EL (cell line): ENCODE results near the gene SVBP.
"Not testable (repeated sequence)": the region's sequence is repeated elsewhere in the genome, so short reads cannot be mapped to it uniquely, and the experiment has no call there.

Experiments
- DNase-seq: peaks from one replicate; pipeline ENCODE4 v3.0.0-alpha.2; 2016

SVBP gene

DNA sequence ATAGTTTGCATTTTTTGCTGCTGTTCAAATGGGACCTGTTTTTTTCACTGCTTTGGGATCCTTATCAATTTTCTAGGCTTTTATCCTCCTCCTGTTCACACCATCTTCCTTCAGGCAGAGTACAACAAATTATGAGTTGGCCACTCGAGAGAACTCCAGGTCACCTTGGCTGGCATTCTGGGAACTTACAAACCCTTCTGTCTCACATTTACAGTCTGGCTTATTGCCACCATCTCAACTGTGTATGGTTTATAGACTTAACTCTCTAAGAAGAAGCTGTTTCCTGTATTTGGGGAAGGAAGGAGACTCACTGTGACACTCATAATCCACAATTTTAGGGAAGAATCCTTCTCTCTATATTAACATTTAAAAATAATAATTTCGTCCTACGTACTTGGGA is 23.8 kb upstream of the SVBP start:
- no peak for DNase-seq

DNA sequence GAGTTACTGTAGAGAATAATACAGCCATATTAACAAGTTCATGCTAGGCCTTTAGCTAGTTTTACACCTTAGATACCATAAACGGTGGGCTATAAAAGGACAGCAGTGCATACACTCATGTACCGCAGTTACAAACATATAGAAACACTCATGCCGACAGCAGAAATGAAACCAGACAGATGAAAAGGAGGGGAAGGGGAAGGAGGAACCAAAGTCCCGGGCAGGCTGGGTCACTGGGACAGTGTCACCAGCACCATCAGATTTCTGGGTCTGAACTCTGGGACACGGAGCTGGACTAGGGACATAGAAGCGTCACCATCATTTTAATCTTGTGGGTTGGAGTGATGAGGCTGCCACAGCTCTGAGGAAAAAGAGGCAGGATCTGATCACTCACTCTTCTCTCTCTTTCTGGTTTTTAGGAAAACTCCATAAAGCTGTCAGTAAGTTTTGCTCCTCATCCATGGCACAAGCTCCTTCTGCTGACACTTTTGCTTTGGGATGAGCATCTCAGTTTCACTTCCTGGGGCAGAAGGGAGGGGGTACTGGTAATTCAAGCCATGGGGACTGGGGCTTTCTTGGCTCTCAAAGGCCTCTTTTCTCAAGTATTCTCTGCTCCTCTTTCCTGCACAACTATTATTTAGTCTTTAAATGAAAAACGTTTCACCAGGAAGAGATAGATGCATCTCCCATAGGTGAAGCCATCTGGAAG is 21.4 kb upstream of the SVBP start:
- DNase-seq = no peak

DNA sequence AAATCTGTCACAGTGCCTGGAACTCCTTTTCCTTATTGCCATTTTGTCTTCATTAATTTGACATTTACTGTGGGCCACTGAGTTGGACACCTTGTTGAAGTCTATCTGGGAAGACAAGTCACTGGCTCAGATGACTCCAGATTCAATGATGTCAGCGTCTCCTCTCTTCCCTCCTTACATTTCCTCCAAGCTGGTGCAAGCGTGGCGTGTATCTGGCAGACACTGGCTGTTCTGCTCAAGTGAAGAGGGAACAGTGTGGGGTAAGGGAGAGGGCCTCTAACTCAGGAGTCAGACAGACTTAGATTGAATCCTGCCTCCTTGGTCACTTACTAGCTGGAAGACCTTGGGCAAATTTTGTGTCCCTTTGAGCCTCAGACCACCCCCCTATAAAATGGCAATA is 20.5 kb upstream of the SVBP start:
- DNase-seq = no peak

DNA sequence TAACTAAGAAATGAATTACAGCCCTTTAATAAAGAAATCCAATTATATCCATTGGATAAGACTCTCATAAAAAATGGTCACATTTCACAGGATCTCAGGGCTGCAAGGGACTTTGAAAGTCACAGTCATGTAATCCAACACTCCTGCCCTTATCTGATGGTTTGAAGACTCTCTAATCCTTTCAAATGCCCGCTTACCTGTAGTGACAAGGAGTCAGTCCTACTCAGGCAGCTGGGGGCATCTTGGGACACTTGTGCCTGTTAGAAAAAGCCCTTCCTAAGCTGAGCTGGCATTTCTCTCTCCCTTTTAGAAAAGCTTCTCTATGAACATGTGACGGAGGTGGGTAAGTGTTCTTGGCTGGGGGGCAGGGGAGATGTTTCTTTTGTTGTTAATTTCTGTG is 18.2 kb upstream of the SVBP start:
- DNase-seq = no peak

DNA sequence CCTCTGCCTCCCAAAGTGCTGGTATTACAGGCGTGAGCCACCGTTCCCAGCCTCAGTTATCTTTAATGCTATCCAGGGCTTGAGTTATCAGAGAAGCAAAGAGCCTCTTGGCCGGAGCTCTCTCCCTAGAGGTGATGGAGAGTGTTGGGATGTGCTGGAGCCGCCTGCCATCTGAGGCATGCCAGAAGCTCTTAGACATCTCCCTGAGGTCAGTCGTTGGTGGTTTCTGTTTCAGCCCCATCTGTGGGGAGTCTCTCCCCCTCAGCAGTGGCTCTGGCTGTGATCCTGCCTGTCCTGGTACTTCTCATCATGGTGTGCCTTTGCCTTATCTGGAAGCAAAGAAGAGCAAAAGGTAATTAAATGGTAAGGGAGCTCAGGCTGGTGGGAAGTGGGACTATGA is 17.6 kb upstream of the SVBP start:
- no peak for DNase-seq

DNA sequence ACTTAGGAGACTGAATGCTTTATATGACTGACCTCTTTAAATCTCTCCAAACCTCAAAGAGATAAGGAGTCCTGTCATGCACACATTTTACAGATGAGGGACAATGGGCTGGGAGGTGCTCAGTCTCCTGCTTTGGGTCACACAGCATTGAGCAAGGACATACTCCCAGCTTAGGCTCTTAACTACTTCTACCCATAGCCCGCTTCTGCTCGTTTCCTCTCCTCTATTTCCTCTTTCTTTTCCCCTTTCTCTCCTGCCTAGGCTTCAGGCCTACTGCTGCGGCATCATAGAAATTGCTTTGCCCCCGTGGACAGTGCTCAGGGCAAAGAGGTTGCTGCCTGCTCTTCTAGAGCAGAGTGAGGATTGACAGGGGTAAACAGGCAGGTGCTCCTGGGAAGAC is 16.8 kb upstream of the SVBP start:
- DNase-seq = no peak

DNA sequence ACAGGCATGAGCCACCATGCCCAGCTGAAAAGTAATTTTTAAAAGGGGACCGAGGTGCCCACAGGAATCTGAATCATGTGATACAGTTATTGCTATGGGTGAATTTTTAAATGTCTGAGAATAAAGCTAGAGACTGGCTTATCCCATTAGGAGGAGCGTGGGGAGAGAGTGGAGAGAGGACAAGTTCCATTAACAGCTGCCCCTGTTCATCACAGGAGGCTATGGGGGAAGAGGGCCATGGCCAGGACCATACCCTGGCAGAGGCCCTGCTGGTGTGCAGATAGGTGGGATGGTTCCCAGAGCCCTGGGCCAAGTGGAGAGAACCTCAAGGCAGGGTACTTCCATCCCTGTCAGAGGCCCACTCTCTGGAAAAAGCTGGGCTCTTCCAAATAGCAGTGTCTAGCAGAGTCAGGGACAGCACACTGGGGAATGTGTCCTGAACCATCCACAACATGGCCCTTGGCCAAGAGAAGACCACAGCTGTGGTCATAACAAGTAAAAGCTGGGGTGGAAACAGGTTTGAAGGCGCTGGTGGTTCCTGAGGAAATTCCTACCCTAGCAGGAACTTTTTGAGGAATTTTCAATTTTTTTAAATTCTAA is 15.5 kb upstream of the SVBP start:
- no peak for DNase-seq

DNA sequence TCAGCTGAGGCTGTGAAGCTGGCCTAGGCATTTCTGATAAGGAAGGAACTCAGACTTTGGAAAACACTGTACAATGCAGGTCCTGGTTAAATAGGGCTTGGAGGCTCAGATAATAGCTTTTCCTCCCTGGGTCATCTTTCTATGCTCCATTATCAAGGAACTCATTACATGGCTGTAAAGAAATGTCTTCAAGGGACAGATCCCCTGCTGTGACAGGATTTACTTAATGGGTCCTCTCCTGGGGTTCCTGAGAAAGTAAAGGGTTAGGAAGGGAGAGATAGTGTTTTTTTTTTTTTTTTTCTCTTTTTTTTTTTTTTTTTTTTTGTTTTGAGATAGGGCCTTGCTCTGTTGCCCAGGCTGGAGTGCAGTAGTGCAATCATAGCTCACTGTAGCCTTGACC is 14.1 kb upstream of the SVBP start:
- DNase-seq = no peak

DNA sequence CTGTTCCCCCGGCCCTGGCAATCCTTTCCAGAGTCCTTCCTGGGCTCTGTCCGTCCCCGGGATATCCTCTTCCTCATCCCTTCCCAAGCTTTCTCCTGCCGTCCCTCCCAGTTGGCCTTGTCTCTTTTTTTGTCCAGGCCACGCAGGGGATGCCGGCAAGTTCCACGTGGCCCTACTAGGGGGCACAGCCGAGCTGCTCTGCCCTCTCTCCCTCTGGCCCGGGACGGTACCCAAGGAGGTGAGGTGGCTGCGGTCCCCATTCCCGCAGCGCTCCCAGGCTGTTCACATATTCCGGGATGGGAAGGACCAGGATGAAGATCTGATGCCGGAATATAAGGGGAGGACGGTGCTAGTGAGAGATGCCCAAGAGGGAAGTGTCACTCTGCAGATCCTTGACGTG is 13.4 kb upstream of the SVBP start:
- no peak for DNase-seq

DNA sequence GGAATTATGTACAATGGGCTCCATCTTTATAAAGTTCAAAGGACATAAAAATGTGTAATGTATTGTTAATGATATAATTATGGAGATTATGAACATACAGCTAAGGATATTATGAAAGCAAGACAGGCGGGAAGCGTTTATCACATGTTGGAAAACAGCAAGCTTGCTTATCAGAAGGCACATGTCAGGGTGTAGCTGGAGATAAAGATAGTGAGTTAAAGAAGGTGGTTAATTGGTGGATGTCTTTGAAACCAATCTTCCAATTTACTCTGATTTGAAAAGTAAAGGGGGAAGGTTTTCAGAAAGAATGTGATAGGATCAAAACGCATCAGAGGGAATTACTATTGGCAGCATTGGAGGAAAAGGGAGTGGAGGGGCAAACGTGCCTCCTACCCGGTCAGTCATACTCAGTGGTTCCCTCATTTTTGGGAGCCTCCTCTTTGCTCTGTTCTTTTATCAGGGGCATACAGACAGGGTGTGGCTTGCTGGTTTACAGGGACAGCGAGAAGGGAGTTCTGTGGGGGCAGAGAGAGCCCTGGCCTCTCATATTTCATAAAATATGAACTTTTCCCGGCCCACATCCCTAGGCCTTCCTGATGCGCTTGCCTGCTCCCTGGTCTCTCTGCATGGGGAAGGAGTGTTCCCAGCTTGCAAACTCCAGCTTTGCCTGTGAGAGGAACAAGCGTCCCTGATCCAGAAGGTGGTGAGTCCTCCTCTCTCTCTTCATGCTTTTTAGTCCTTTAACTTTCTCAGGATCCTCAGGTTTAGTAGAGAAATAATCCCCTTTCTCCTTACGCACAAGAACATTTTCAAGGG is 8.0 kb upstream of the SVBP start:
- DNase-seq = no peak

DNA sequence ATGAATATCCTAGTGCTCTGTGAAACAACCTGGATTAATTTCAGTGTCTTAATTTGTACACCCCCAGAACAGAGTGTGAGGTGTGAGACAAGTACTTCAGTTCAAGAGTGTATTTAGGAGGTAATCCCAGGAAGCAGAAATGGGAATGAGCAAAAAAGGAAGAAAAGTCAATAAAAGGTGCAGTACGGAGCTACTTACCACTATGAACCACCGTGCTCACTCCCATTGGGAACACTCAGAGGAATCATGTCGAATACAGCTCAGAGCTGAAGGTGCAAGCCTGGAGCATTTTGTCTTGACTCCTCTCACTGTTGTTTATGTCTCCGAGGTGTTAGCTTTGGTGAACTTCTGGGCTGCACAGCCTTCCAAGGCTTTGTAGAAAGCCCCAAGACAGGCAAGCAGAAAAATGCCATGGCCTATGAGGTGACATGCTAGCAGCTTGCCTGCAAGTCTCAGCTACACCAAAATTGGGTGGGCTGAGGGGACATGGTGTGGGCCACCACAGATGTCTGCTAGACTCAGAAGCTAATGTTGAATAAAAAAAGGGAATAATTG is 7.4 kb upstream of the SVBP start:
- no peak for DNase-seq

DNA sequence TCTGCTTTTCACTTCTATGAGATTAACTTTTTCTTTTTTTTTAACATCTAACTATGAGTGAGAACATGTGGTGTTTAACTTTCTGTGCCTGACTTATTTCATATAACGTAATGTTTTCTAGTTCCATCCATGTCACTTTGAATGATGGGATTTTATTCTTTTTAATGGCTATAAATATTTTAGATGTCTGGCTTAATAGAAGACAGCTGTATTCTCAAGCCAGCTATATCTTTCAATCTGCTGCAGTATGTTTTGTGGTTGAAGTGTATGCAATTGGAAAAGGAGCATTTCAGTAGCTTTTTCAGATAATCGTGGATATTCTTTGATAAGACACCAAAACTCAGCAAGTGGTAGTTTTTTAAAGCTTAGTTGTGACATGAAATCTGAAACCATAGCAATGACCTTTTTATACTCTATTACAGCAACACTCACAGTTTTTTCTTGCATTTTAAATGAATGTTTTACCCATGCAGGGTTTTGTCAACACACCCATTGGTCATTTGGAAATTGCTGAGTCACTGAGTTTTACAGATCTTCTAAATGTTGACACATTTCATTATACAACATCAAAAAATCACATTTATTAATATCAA is 5.7 kb upstream of the SVBP start:
- no peak for DNase-seq

DNA sequence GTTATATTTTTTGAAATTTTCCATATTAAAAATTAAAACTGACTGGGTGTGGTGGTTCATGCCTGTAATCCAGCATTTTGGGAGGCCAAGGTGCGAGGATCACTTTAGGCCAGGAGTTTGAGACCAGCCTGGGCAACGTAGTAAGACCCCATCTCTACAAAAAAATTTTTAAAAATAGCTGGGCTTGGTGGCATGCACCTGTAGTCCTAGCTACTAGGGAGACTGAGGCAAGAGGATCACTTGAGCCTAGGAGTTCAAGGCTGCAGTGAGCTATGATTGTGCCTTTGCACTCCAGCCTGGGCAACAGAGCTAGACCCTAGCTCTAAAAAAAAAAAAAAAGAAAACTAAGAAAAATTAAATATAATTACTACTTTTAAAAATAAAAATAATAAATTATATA is 4.5 kb upstream of the SVBP start:
- no peak for DNase-seq

DNA sequence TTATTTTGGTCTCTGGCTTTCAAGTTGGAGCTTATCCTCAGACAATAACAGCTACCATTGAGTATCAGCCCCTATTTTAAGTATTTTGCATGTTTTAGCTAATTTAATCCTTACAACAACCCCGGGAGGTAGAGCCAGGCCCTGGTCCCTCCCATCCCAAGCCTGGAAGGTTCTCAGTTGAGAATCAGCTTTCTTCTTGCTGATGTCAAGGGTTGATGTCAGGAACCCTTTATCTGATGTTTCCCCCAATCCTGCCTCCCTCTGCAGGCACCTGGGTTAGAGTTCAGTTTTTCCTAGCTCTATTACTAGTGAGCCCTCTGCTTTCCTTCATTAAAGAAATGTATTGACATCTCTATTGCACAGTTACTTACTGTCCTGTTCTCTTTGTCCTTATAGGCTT is 3.6 kb upstream of the SVBP start:
- no peak for DNase-seq

DNA sequence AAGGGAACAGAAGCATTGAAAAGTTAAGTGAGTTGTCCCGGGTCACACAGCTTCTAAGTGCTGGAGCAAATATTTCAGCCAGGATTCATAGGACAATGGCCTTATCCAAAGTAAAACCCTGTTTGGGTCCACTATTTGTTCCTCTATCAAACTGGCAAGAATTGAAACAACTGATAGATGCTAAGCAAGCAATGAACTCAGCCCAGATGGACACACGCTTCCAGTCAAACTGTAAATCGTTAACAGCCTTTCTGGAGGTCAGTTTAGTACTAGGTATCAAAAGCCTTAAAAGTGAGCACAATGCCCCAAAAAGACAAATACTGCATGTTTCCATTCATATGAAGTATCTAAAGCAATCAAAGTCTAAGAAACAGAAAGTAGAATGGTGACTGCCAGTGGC is 779 bp upstream of the SVBP start:
- no peak for DNase-seq

DNA sequence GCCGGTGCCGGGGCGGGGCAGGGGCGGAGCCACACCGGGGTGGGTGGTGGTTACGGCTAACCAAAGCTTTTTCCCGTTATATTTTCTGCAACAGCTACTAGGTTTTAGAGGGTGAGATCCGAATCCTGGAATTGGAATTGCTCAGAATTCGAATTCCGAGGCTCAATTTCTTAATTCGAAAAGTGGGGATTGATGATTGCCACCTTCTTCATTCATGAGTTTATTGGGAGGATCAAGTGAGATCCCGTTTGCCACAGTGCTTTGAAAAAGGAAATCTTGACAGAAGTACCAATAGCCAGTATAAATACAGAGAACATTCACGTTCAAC is 207 bp upstream of the SVBP start:
- DNase-seq = no peak

DNA sequence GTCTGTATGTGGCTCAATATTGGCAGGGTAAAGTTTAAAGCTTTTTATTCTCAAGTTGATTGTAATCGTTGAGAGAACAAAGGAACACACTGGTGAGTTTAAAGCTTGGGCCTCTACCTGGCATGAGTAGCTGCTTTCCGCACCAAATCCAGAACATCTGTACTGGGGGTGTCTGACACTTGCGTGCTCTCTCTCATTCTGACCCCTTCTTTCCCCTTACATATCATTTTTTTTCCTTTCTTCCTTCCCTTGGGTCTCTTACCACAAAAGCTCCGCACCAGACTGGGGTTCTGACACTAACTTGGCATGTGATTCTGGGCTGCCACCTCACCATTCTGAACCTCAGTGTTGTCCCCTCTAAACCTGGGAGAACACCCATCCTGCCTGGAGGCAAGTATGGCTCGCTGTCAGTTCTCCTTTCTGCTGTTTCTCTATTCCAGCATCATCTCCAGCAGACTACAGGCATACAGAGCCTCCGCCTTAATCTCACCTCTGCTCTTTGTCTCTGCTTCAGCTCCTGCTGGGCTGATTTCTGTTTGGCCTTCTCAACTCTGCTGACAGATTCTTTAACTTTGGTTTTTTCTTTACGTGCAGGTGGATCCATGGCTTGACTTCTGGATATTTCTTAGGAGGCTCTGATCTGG is 1.1 kb downstream of the SVBP start:
- DNase-seq = peak; percentile 25

DNA sequence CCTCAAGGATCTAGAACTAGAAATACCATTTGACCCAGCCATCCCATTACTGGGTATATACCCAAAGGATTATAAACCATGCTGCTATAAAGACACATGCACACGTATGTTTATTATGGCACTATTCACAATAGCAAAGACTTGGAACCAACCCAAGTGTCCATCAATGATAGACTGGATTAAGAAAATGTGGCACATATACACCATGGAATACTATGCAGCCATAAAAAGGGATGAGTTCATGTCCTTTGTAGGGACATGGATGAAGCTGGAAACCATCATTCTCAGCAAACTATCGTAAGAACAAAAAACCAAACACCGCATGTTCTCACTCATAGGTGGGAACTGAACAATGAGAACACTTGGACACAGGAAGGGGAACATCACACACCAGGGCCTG is 2.4 kb downstream of the SVBP start:
- not testable (repeated sequence) for DNase-seq

DNA sequence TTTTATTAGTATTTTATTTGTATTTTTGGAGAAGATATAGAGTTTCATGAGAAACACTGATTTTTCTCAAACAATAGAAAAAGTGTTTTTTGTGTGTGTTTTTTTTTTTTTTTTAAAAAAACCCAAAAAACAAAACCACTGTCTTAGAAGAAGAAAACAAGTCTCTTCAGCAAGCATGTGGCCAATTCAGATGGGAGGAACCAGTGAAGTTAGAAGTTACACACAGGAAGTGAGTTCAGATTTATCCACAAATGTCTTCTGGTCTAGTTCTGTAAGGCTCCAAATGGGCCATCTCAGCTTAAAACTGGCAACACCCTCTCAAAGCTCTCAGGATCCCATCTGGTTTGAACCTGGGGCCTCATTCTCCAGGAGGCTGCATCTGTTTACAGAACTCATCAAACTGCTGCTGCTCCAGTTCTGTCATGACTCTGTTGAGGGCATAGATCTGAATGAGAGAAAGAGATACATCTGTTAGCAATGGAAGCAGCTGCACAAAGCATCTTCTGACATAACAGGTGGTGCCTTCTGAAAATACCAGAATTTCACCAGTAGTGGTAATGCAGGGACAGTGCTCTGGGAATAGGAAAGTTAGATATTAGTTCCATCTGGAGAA is 10.0 kb downstream of the SVBP start:
- DNase-seq = no peak

DNA sequence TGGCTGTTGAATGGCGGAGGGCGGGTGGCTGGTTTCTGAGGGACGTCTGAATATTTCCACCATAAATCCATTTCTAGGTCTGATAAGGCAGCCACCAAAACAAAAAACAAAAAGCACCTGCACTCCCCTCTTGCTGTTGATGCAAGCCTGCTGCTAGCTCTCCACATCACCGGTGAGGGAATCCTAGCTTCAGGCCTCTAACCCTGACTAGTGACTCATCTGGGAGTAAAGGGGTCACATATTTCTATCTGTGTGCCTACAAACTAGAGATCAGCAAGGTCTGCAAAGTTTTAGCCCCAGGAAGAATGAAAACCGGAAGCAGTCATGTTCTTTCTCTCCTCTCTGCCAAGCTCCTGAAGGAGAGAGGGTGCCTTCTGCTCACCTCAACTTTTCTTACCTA is 10.6 kb downstream of the SVBP start:
- DNase-seq = peak; percentile 56

DNA sequence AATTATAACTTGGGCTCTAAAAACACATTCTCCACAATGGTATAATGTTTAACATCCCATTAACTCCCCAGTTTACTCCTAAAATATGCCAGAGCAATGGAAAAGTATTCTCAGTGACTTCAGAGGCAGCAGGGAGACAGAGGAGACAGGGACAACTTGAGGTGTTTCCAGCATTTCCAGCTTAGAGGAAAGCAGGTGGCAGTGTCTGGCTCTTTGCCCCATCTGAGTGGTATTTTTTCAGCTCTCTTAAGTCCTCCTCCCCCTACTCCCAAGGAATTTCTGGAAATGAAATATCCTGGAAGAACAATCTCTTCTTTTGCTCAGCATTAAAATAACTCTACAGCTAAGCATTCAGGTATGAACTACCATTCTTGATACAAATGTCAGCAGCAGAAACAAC is 11.0 kb downstream of the SVBP start:
- DNase-seq = no peak

DNA sequence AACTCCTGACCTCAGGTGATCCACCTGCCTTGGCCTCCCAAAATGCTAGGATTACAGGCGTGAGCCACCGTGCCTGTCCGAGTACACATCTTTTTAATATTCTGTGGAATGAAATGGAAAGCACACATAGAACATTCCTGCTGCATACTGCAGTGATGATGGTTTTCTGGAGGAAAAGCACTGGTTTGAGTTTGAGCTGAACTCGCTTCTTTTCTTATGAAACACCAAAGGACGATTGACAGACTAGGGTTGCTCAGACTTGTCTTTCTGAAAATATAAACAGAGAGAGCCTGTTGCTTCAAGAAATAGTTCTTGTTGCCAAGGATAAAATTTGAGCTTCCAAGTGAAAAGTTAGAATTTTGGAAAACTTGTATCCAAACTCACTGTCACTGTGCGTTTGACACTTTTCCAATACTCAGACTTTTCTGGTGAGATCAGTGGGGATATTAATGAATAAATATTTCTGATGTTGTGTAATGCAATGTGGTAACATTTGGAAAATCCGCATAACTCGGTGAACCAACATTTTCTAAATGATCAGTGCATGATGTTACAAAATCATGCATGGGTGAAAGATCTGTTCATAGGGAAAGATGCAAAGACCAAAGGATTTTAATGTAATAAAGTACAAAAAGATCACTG is 15.2 kb downstream of the SVBP start:
- no peak for DNase-seq
